Activated naive CD4-positive, alpha-beta T cell treated with anti-CD3 and anti-CD28 coated beads for 36 hours (primary cell): ENCODE data around the gene GMCL1. TPM values are rescaled to one million over a fixed set of nuclear protein-coding genes. Genes with fewer than 3 reads are reported as not detected.

ENCODE experiments used
- CTCF ChIA-PET: fragments of 350-600 bp; sonication (Branson Sonifier 250); formaldehyde crosslinking; loops from one replicate; lab custom pipeline; 2021; ENCODE audit warnings: antibody characterized with exemption; lab: Charles Lee
- DNase-seq: peaks from one replicate; pipeline ENCODE4 v3.0.0-alpha.2; 2020
- H3K27ac Mint-ChIP-seq: one replicate; pipeline ENCODE4 v1.8.0; 2021; ENCODE audit warnings: mild to moderate bottlenecking, mixed read lengths
- H3K27me3 Mint-ChIP-seq: one replicate; pipeline ENCODE4 v1.8.0; 2021; ENCODE audit warnings: low read depth, mixed read lengths
- H3K36me3 Mint-ChIP-seq: one replicate; pipeline ENCODE4 v1.8.0; 2021; ENCODE audit warnings: low read depth, mixed read lengths
- H3K4me1 Mint-ChIP-seq: one replicate; pipeline ENCODE4 v1.8.0; 2021; ENCODE audit warnings: low read depth, mixed read lengths
- H3K4me3 Mint-ChIP-seq: one replicate; pipeline ENCODE4 v1.8.0; 2021; ENCODE audit warnings: mild to moderate bottlenecking, moderate library complexity, mixed read lengths
- H3K9me3 Mint-ChIP-seq: one replicate; pipeline ENCODE4 v1.8.0; 2021; ENCODE audit warnings: mixed read lengths
- intact Hi-C: fragments of 100-400 bp; cut with micrococcal nuclease; formaldehyde crosslinking; loops from one replicate; pipeline ENCODE4 v1.15.1; 2023
- total RNA-seq, 2 experiments: library from RNA; stranded (reverse); gene quantifications; one replicate each; pipeline ENCODE4 v1.2.3, GENCODE V29; 2021

GMCL1 gene
- total RNA-seq, 2 experiments from 2014 or later: 15.9 to 19.4 TPM

GRCh38 chr2:69835666-69836065 lies 6.2 kb downstream of the GMCL1 start:
- intact Hi-C loops: no loop called here
- Mint-ChIP-seq H3K27ac (no peak overlapping the region), H3K4me1 (peaks cover 53% of the 10 kb centered on the region), H3K27me3 (no peaks in the 10 kb centered on the region), H3K36me3 (peaks cover 14% of the 10 kb centered on the region), H3K9me3 (no peaks in the 10 kb centered on the region), H3K4me3 (no peak overlapping the region)
- no peak for DNase-seq
- CTCF ChIA-PET: interaction anchor here (0.6 to 1.0 kb wide), 3 partner anchors 15 to 177 kb away, joined by 3 read pairs; no protein-coding TSS in a partner anchor

GRCh38 chr2:69836316-69836715 lies 6.9 kb downstream of the GMCL1 start:
- H3K4me3 Mint-ChIP-seq: no peak overlapping the region
- no peaks in the 10 kb centered on the region for H3K9me3 Mint-ChIP-seq
- no peak overlapping the region for H3K27ac Mint-ChIP-seq
- CTCF ChIA-PET: interaction anchor here (0.6 to 1.0 kb wide), 4 partner anchors 16 to 425 kb away, joined by 3 read pairs; no protein-coding TSS in a partner anchor
- intact Hi-C loops: no loop called here
- peaks cover 48% of the 10 kb centered on the region for H3K4me1 Mint-ChIP-seq
- no peak for DNase-seq
- H3K27me3 Mint-ChIP-seq: no peaks in the 10 kb centered on the region
- peaks cover 14% of the 10 kb centered on the region for H3K36me3 Mint-ChIP-seq

- intact Hi-C loops: no loop called here
- Mint-ChIP-seq H3K4me3 (no peak overlapping the region), H3K4me1 (peaks cover 37% of the 10 kb centered on the region), H3K9me3 (no peaks in the 10 kb centered on the region), H3K27me3 (no peaks in the 10 kb centered on the region), H3K27ac (no peak overlapping the region), H3K36me3 (peaks cover 12% of the 10 kb centered on the region)
- CTCF ChIA-PET: interaction anchor here (1.0 kb wide), 1 partner anchor 113 kb away, joined by 3 read pairs; no protein-coding TSS in a partner anchor
- no peak for DNase-seq
These were observed 8.1 kb downstream of the GMCL1 start for GRCh38 chr2:69837533-69837932.

DNA sequence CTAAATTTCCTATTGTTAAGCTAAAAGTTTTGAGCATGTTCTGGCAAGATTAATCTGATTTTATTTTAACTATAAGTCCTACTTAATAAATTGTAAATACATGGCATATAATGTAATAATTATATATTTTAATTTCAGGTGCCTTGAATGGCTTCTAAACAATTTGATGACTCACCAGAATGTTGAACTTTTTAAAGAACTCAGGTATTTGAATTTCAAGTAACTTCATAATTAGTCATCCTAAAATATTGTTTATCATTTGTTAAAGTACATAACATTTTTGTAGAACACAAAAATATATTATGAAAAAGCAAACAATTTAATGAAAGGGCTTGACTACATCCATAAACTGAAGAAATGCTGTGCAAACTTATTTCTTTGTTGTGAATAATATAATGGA lies 14.5 kb downstream of the GMCL1 start:
- no peaks in the 10 kb centered on the region for H3K27me3 Mint-ChIP-seq
- no peak for DNase-seq
- H3K4me1 Mint-ChIP-seq: peaks cover 4% of the 10 kb centered on the region
- no peak overlapping the region for H3K4me3 Mint-ChIP-seq
- intact Hi-C loops: no loop called here
- H3K36me3 Mint-ChIP-seq: peaks cover 15% of the 10 kb centered on the region
- no peaks in the 10 kb centered on the region for H3K9me3 Mint-ChIP-seq
- H3K27ac Mint-ChIP-seq: no peak overlapping the region
- CTCF ChIA-PET: interaction anchor here (2.2 kb wide), 1 partner anchor 119 kb away, joined by 7 read pairs; no protein-coding TSS in a partner anchor

- Mint-ChIP-seq H3K27ac (no peak overlapping the region), H3K36me3 (peaks cover 14% of the 10 kb centered on the region), H3K9me3 (no peaks in the 10 kb centered on the region), H3K4me3 (no peak overlapping the region), H3K27me3 (no peaks in the 10 kb centered on the region), H3K4me1 (peaks cover 4% of the 10 kb centered on the region)
- CTCF ChIA-PET: no interaction called here
- intact Hi-C loops: no loop called here
- no peak for DNase-seq
These were observed 15.1 kb downstream of the GMCL1 start for GRCh38 chr2:69844560-69844959.

DNA sequence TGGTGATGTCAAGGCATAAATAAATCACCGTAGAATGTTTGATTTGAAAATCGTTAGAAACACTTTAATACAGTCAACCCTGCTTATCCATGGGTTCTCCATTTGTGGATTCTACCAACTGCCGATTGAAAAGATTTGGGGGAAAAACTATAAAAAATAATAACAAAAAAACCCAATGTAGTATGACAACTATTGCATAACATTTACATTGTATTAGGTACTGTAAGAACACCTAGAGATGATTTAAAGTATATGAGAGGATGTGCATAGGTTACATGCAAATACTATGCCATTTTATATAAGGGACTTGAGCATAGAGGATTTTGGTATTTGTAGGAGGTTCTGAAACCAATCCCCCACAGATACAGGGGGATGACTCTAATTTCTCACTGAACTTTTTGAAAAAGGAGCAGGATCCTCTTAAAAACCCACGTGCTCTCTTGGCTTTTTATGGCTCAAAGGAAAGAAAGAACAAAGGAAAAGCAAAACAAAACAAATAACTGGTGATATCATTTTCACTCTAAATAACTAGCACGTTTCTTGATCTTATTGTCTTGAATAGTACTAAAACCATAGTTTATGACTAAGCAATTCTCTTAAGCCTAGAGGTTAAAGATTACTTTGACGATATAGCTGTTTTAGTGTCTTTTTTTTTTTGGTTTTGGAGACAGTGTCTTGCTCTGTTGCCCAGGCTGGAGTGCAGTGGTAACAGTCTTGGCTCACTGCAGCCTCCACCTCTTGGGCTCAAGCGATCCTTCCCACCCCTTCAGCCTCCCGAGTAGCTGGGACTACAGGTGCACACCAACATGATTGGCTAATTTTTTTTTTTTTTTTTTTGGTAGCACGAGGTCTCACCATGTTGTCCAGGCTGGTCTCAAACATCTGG lies 17.0 kb downstream of the GMCL1 start:
- H3K9me3 Mint-ChIP-seq: no peaks in the 10 kb centered on the region
- H3K27me3 Mint-ChIP-seq: no peaks in the 10 kb centered on the region
- intact Hi-C loops: no loop called here
- H3K4me1 Mint-ChIP-seq: peaks cover 4% of the 10 kb centered on the region
- H3K36me3 Mint-ChIP-seq: peaks cover 17% of the 10 kb centered on the region
- H3K27ac Mint-ChIP-seq: no peak overlapping the region
- CTCF ChIA-PET: interaction anchor here (0.7 kb wide), 1 partner anchor 1102 kb away, joined by 5 read pairs; no protein-coding TSS in a partner anchor
- no peak for DNase-seq
- no peak overlapping the region for H3K4me3 Mint-ChIP-seq

GRCh38 chr2:69847068-69847828 lies 17.8 kb downstream of the GMCL1 start:
- Mint-ChIP-seq H3K4me1 (peaks cover 4% of the 10 kb centered on the region), H3K27me3 (no peaks in the 10 kb centered on the region), H3K27ac (no peak overlapping the region), H3K36me3 (peaks cover 17% of the 10 kb centered on the region), H3K9me3 (no peaks in the 10 kb centered on the region), H3K4me3 (no peak overlapping the region)
- DNase-seq: no peak
- intact Hi-C loops: no loop called here
- CTCF ChIA-PET: interaction anchor here (0.7 kb wide), 1 partner anchor 1101 kb away, joined by 5 read pairs; no protein-coding TSS in a partner anchor

DNA sequence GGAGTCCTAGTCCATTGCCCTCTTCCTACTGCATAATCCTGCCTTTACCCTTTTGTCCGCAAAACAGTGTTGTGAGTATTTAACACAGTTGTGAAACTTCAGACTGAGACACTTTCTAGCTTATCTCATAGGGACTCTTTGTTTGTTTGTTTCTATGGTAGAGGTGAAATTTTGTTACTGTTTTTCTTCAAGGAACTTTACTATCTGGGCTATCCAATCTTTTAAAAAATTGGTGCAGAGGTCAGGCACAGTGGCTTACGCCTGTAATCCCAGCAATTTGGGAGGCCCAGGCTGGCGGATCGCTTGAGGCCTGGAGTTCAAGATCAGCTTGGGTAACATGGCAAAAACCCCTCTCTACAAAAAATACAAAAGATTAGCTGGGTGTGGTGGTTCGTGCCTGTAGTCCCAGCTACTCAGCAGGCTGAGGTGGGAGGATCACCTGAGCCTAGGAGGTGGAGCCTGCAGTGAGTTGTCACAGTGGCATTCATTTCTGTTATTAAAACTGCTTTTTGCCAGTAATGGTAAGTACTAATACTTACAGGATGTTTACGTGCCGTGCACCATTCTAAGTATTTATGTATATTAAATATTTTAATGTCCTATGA lies 18.8 kb downstream of the GMCL1 start:
- CTCF ChIA-PET: interaction anchor here (0.6 to 1.6 kb wide), 2 partner anchors 123 to 305 kb away, joined by 3 to 4 read pairs; no protein-coding TSS in a partner anchor
- Mint-ChIP-seq H3K27ac (no peak overlapping the region), H3K9me3 (no peaks in the 10 kb centered on the region), H3K4me1 (peaks cover 4% of the 10 kb centered on the region), H3K36me3 (peaks cover 15% of the 10 kb centered on the region), H3K27me3 (no peaks in the 10 kb centered on the region), H3K4me3 (no peak overlapping the region)
- no peak for DNase-seq
- intact Hi-C loops: no loop called here

DNA sequence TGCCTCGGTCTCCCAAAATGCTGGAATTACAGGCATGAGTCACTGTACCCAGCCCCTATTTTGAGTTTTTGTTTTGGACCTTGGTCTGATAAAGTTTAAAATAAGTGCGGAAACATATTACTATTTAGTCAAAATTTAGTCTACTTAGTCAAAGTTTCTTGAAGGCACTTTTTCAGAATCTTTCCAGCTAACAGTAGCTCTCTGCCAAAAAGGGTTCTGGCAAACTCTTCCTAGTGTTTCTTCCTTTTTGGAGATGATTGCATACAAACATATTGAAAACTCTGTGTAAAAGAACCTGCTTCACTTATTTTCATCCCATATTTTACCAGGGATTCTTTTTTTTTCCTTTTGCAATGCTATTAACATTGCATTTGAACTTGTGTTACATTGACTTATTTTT lies 28.8 kb downstream of the GMCL1 start:
- no peaks in the 10 kb centered on the region for H3K9me3 Mint-ChIP-seq
- H3K4me3 Mint-ChIP-seq: no peak overlapping the region
- no peak overlapping the region for H3K27ac Mint-ChIP-seq
- H3K4me1 Mint-ChIP-seq: no peaks in the 10 kb centered on the region
- CTCF ChIA-PET: interaction anchor here (0.8 kb wide), 1 partner anchor 14 kb away, joined by 3 read pairs; no protein-coding TSS in a partner anchor
- peaks cover 4% of the 10 kb centered on the region for H3K36me3 Mint-ChIP-seq
- no peak for DNase-seq
- no peaks in the 10 kb centered on the region for H3K27me3 Mint-ChIP-seq
- intact Hi-C loops: no loop called here

GRCh38 chr2:69863298-69863697 lies 33.8 kb downstream of the GMCL1 start:
- no peak overlapping the region for H3K27ac Mint-ChIP-seq
- no peak overlapping the region for H3K4me3 Mint-ChIP-seq
- DNase-seq: no peak
- no peaks in the 10 kb centered on the region for H3K4me1 Mint-ChIP-seq
- CTCF ChIA-PET: interaction anchor here (0.6 kb wide), 1 partner anchor 144 kb away, joined by 5 read pairs; no protein-coding TSS in a partner anchor
- H3K36me3 Mint-ChIP-seq: peaks cover 14% of the 10 kb centered on the region
- H3K9me3 Mint-ChIP-seq: no peaks in the 10 kb centered on the region
- H3K27me3 Mint-ChIP-seq: no peaks in the 10 kb centered on the region
- intact Hi-C loops: no loop called here

DNA sequence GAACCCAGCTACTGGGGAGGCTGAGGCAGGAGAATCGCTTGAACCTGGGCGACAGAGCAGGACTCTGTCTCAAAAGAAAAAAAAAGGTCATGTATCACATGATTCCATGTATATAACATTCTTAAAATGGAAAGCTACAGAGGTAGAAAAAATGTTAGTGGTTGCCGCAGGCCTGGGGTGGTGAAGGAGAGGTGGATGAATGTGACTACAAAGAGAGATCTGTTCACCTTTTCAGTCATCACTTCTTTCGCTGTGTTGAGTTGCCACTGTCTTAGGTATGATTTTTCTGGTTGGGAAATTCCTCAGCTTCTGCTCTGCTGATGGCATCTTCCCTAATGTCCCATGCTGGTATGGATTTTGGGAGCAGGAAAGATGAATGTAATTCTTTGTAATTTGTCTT lies 59.0 kb downstream of the GMCL1 start:
- no peaks in the 10 kb centered on the region for H3K27me3 Mint-ChIP-seq
- CTCF ChIA-PET: interaction anchor here (0.6 to 0.9 kb wide), 3 partner anchors 118 to 586 kb away, joined by 3 to 4 read pairs (median 3); no protein-coding TSS in a partner anchor
- H3K36me3 Mint-ChIP-seq: no peaks in the 10 kb centered on the region
- intact Hi-C loops: no loop called here
- no peak overlapping the region for H3K27ac Mint-ChIP-seq
- H3K4me1 Mint-ChIP-seq: peaks cover 7% of the 10 kb centered on the region
- peaks cover 4% of the 10 kb centered on the region for H3K9me3 Mint-ChIP-seq
- no peak overlapping the region for H3K4me3 Mint-ChIP-seq
- DNase-seq: no peak

DNA sequence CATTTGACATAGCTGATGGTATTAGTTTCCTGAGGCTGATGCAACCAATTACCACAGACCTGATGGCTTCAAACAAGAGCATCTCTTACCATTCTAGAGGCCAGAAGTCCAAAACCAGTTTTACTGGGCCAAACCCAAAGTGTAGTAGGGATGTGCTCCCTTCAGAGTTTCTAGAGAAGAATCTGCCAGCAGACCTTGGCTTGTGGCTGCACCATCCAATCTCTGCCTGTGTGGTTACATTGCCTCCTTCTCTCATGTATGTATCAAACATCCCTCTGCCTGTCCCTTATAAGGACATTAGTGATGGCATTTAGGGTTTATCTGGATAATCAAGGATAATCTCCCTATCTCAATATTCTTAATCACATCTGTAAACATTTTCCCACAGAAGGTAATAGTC lies 59.8 kb downstream of the GMCL1 start:
- CTCF ChIA-PET: interaction anchor here (0.6 kb wide), 1 partner anchor 585 kb away, joined by 4 read pairs; no protein-coding TSS in a partner anchor
- H3K27me3 Mint-ChIP-seq: no peaks in the 10 kb centered on the region
- no peak overlapping the region for H3K4me3 Mint-ChIP-seq
- peaks cover 4% of the 10 kb centered on the region for H3K9me3 Mint-ChIP-seq
- H3K27ac Mint-ChIP-seq: no peak overlapping the region
- intact Hi-C loops: no loop called here
- H3K36me3 Mint-ChIP-seq: peaks cover 2% of the 10 kb centered on the region
- peaks cover 11% of the 10 kb centered on the region for H3K4me1 Mint-ChIP-seq
- no peak for DNase-seq
